Measurements from ENCODE around the gene SRA1.

The SRA1 gene

DNA sequence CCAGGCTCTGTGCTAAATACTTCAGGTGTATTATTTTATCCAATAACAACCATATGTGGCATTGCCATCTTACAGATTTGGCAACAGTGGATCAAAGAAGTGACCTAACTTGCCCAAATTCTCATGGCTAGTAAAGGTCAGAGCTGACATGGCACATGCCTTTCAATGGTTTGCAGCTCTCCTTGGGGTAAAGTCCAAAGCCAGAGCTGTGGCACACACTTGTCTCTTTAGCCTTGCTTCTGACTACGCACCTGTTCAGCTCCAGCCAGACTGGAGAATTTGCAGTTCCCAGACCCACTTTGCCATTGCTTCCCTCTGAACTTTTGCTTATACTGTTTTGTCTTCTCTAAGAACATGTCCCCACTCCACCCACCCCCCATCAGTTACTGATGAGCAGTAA lies 13.2 kb upstream of the SRA1 start:
- no peaks in the 10 kb centered on the region for H3K27me3 ChIP-seq (ENCODE audit: control insufficient read depth, insufficient read depth, low read length)
- no peak overlapping the region for H3K4me3 ChIP-seq (ENCODE audit: low read depth, low read length)
- peaks cover 1% of the 10 kb centered on the region; the same call in 1 of the 2 replicates for H3K4me1 ChIP-seq (ENCODE audit: control insufficient read depth, insufficient read depth, low read length)
- H3K9ac ChIP-seq (ENCODE audit: low read depth, low read length): no peak overlapping the region
- no peaks in the 10 kb centered on the region for H3K9me3 ChIP-seq (ENCODE audit: control insufficient read depth, insufficient read depth, low read length)
- peaks cover 26% of the 10 kb centered on the region for H3K36me3 ChIP-seq (ENCODE audit: control insufficient read depth, insufficient read depth, low read length)
- no peak overlapping the region for H3K27ac ChIP-seq (ENCODE audit: low read depth, low read length)

DNA sequence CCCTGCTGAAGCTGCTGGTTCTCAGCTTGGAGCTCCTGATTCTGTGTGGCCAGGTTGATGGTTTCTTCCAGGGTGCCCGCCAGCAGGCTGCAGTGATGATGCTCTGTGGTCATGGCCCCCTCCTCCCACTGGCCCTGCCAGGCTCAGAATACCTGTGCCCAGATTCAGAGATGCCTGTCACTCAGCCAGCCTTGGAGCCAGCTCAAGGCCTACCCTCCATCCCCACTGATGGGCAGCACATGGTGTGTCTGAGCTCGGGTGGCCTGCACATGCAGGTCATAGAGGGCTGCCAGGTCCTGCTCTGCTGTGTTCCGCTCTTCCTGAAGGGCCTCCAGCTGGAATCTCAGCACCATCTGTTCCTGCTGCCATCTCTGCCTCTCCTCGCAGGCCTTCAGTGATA lies 12.8 kb upstream of the SRA1 start:
- Histone ChIP-seq H3K9ac (ENCODE audit: low read depth, low read length) (no peak overlapping the region), H3K4me1 (ENCODE audit: control insufficient read depth, insufficient read depth, low read length) (peaks cover 4% of the 10 kb centered on the region; the same call in 1 of the 2 replicates), H3K27ac (ENCODE audit: low read depth, low read length) (no peak overlapping the region), H3K4me3 (ENCODE audit: low read depth, low read length) (no peak overlapping the region), H3K36me3 (ENCODE audit: control insufficient read depth, insufficient read depth, low read length) (peaks cover 26% of the 10 kb centered on the region), H3K9me3 (ENCODE audit: control insufficient read depth, insufficient read depth, low read length) (no peaks in the 10 kb centered on the region), H3K27me3 (ENCODE audit: control insufficient read depth, insufficient read depth, low read length) (no peaks in the 10 kb centered on the region)

DNA sequence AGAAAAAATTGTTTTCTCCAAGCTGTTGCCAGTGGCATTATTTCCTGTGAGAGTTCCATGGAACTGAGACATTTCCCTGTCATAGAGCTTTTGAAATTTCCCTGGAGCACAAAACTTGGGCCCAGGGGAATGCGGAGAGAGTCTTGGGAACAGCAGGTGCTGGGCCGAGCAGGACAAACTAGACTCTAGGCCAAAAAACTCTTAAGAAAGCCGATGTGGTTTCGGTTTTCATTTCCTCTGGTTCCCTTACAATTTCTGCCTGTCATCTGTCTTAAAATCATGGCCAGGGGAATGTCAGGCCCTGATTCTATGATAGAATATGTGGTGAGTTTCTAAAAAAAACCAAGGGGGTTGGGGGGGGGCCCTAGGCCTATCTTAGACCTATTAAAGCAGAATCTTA lies 11.9 kb upstream of the SRA1 start:
- no peak overlapping the region for H3K4me3 ChIP-seq (ENCODE audit: low read depth, low read length)
- no peak overlapping the region for H3K9ac ChIP-seq (ENCODE audit: low read depth, low read length)
- peaks cover 26% of the 10 kb centered on the region for H3K36me3 ChIP-seq (ENCODE audit: control insufficient read depth, insufficient read depth, low read length)

DNA sequence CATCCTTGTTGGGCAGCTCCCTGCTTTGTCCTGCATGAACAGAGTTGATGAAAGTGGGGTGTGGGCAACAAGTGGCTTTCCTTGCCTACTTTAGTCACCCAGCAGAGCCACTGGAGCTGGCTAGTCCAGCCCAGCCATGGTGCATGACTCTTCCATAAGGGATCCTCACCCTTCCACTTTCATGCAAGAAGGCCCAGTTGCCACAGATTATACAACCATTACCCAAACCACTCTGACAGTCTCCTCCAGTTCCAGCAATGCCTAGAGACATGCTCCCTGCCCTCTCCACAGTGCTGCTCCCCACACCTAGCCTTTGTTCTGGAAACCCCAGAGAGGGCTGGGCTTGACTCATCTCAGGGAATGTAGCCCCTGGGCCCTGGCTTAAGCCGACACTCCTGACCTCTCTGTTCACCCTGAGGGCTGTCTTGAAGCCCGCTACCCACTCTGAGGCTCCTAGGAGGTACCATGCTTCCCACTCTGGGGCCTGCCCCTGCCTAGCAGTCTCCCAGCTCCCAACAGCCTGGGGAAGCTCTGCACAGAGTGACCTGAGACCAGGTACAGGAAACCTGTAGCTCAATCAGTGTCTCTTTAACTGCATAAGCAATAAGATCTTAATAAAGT lies 11.3 kb upstream of the SRA1 start:
- no peaks in the 10 kb centered on the region for H3K9me3 ChIP-seq (ENCODE audit: control insufficient read depth, insufficient read depth, low read length)
- H3K27me3 ChIP-seq (ENCODE audit: control insufficient read depth, insufficient read depth, low read length): no peaks in the 10 kb centered on the region
- peaks cover 4% of the 10 kb centered on the region; the same call in 1 of the 2 replicates for H3K4me1 ChIP-seq (ENCODE audit: control insufficient read depth, insufficient read depth, low read length)
- peaks cover 26% of the 10 kb centered on the region for H3K36me3 ChIP-seq (ENCODE audit: control insufficient read depth, insufficient read depth, low read length)
- no peak overlapping the region for H3K9ac ChIP-seq (ENCODE audit: low read depth, low read length)
- H3K27ac ChIP-seq (ENCODE audit: low read depth, low read length): no peak overlapping the region
- no peak overlapping the region for H3K4me3 ChIP-seq (ENCODE audit: low read depth, low read length)

More for the DNA sequence above, 11.9 kb upstream of the SRA1 start:
- Histone ChIP-seq H3K27ac (ENCODE audit: low read depth, low read length) (no peak overlapping the region), H3K4me1 (ENCODE audit: control insufficient read depth, insufficient read depth, low read length) (peaks cover 4% of the 10 kb centered on the region; the same call in 1 of the 2 replicates), H3K27me3 (ENCODE audit: control insufficient read depth, insufficient read depth, low read length) (no peaks in the 10 kb centered on the region), H3K9me3 (ENCODE audit: control insufficient read depth, insufficient read depth, low read length) (no peaks in the 10 kb centered on the region)

DNA sequence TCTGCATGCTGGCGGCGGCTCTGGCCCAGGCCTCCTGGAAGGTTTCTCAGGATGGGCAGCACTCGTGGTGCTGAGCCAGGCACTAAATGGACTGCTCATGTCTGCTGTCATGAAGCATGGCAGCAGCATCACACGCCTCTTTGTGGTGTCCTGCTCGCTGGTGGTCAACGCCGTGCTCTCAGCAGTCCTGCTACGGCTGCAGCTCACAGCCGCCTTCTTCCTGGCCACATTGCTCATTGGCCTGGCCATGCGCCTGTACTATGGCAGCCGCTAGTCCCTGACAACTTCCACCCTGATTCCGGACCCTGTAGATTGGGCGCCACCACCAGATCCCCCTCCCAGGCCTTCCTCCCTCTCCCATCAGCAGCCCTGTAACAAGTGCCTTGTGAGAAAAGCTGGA lies 10.6 kb upstream of the SRA1 start:
- no peaks in the 10 kb centered on the region for H3K27me3 ChIP-seq (ENCODE audit: control insufficient read depth, insufficient read depth, low read length)
- no peak overlapping the region for H3K9ac ChIP-seq (ENCODE audit: low read depth, low read length)
- no peaks in the 10 kb centered on the region for H3K9me3 ChIP-seq (ENCODE audit: control insufficient read depth, insufficient read depth, low read length)
- no peak overlapping the region for H3K27ac ChIP-seq (ENCODE audit: low read depth, low read length)
- H3K4me1 ChIP-seq (ENCODE audit: control insufficient read depth, insufficient read depth, low read length): peaks cover 4% of the 10 kb centered on the region; the same call in 1 of the 2 replicates
- H3K36me3 ChIP-seq (ENCODE audit: control insufficient read depth, insufficient read depth, low read length): peaks cover 26% of the 10 kb centered on the region
- H3K4me3 ChIP-seq (ENCODE audit: low read depth, low read length): no peak overlapping the region

DNA sequence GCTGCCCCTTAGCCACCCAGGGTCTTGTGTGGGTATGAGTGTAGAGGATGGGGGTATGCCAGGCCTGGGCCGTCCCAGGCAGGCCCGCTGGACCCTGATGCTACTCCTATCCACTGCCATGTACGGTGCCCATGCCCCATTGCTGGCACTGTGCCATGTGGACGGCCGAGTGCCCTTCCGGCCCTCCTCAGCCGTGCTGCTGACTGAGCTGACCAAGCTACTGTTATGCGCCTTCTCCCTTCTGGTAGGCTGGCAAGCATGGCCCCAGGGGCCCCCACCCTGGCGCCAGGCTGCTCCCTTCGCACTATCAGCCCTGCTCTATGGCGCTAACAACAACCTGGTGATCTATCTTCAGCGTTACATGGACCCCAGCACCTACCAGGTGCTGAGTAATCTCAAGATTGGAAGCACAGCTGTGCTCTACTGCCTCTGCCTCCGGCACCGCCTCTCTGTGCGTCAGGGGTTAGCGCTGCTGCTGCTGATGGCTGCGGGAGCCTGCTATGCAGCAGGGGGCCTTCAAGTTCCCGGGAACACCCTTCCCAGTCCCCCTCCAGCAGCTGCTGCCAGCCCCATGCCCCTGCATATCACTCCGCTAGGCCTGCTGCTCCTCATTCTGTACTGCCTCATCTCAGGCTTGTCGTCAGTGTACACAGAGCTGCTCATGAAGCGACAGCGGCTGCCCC lies 10.0 kb upstream of the SRA1 start:
- peaks cover 26% of the 10 kb centered on the region for H3K36me3 ChIP-seq (ENCODE audit: control insufficient read depth, insufficient read depth, low read length)
- H3K27ac ChIP-seq (ENCODE audit: low read depth, low read length): no peak overlapping the region
- H3K9me3 ChIP-seq (ENCODE audit: control insufficient read depth, insufficient read depth, low read length): no peaks in the 10 kb centered on the region
- H3K27me3 ChIP-seq (ENCODE audit: control insufficient read depth, insufficient read depth, low read length): no peaks in the 10 kb centered on the region
- H3K9ac ChIP-seq (ENCODE audit: low read depth, low read length): no peak overlapping the region
- no peak overlapping the region for H3K4me3 ChIP-seq (ENCODE audit: low read depth, low read length)
- peaks cover 4% of the 10 kb centered on the region; the same call in 1 of the 2 replicates for H3K4me1 ChIP-seq (ENCODE audit: control insufficient read depth, insufficient read depth, low read length)

DNA sequence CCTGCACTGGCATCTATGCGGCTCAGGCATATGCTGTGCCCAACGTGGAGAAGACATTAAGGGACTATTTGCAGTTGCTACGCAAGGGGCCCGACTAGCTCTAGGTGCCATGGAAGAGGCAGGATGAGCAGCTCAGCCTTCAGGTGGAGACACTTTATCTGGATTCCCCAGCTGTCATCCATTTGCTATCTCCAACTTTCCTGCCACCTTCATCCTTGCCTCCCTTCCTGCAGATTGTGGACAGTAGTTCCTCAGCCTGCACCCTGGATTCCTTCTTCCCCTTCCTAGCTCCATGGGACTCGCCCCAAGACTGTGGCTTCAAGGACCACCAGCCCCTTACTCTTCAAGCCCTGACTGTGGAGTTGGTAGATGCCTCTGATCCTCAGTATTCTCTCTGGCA lies 9.4 kb upstream of the SRA1 start:
- Histone ChIP-seq H3K36me3 (ENCODE audit: control insufficient read depth, insufficient read depth, low read length) (peaks cover 30% of the 10 kb centered on the region), H3K4me1 (ENCODE audit: control insufficient read depth, insufficient read depth, low read length) (peaks cover 4% of the 10 kb centered on the region; the same call in 1 of the 2 replicates), H3K27me3 (ENCODE audit: control insufficient read depth, insufficient read depth, low read length) (no peaks in the 10 kb centered on the region), H3K4me3 (ENCODE audit: low read depth, low read length) (no peak overlapping the region), H3K9ac (ENCODE audit: low read depth, low read length) (no peak overlapping the region; the same call in 1 of the 2 replicates), H3K27ac (ENCODE audit: low read depth, low read length) (no peak overlapping the region), H3K9me3 (ENCODE audit: control insufficient read depth, insufficient read depth, low read length) (no peaks in the 10 kb centered on the region)

DNA sequence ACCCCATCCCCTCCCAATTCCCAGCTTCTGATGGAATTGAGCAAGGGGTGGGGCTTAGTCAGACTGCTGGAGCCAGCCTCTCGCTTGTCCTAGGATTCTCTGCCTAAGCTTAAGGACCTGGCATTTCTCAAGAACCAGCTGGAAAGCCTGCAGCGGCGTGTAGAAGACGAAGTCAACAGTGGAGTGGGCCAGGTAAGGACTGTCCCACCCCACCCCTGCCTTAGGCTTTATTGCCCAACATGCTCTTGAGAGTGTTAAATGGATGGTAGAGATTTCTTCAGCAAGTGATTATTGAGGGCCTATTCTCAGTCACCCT lies 8.5 kb upstream of the SRA1 start:
- Histone ChIP-seq H3K27ac (ENCODE audit: low read depth, low read length) (no peak overlapping the region), H3K4me1 (ENCODE audit: control insufficient read depth, insufficient read depth, low read length) (peaks cover 4% of the 10 kb centered on the region; the same call in 1 of the 2 replicates), H3K4me3 (ENCODE audit: low read depth, low read length) (peak overlapping the region; percentile 88), H3K9me3 (ENCODE audit: control insufficient read depth, insufficient read depth, low read length) (no peaks in the 10 kb centered on the region), H3K27me3 (ENCODE audit: control insufficient read depth, insufficient read depth, low read length) (no peaks in the 10 kb centered on the region), H3K9ac (ENCODE audit: low read depth, low read length) (no peak overlapping the region), H3K36me3 (ENCODE audit: control insufficient read depth, insufficient read depth, low read length) (peaks cover 32% of the 10 kb centered on the region)

DNA sequence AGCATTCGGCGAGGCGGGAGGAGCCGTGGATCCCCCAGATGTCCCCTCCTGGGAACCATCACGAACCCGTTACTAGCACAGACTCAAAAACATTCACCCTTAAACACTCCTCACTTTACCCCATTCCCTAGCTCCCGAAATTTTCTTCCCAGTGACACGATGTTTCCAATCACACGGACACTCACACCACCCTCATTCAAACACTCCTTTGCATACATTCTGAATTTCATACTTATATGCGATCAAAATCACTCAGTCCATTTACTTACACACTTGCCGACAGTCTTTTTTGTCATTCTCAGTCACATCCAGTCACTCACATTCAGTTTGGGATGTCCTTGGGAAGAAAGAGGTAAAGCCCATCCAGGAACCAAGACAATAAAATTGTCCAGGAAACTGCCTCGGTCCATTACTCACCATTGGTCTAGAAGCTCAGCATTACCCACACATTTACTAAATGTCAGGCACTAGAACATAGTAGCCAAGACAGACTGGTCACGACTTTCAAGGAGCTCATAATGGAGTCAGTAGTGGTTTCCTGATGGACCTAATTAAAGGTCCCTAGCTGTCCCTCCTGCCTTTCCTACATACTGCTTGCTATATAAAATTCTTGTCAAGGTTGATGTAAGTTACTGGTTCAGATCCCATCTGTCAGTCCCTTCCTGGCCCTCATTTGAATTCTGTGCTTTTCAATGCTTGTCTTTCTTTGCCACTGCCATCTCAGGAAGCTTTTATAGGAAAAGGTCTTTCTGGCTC lies 7.9 kb upstream of the SRA1 start:
- peak overlapping the region; percentile 88 for H3K4me3 ChIP-seq (ENCODE audit: low read depth, low read length)
- no peaks in the 10 kb centered on the region for H3K9me3 ChIP-seq (ENCODE audit: control insufficient read depth, insufficient read depth, low read length)
- no peaks in the 10 kb centered on the region for H3K27me3 ChIP-seq (ENCODE audit: control insufficient read depth, insufficient read depth, low read length)
- H3K9ac ChIP-seq (ENCODE audit: low read depth, low read length): peak overlapping the region; percentile 76
- peaks cover 36% of the 10 kb centered on the region for H3K36me3 ChIP-seq (ENCODE audit: control insufficient read depth, insufficient read depth, low read length)
- H3K27ac ChIP-seq (ENCODE audit: low read depth, low read length): no peak overlapping the region
- peaks cover 4% of the 10 kb centered on the region; the same call in 1 of the 2 replicates for H3K4me1 ChIP-seq (ENCODE audit: control insufficient read depth, insufficient read depth, low read length)

DNA sequence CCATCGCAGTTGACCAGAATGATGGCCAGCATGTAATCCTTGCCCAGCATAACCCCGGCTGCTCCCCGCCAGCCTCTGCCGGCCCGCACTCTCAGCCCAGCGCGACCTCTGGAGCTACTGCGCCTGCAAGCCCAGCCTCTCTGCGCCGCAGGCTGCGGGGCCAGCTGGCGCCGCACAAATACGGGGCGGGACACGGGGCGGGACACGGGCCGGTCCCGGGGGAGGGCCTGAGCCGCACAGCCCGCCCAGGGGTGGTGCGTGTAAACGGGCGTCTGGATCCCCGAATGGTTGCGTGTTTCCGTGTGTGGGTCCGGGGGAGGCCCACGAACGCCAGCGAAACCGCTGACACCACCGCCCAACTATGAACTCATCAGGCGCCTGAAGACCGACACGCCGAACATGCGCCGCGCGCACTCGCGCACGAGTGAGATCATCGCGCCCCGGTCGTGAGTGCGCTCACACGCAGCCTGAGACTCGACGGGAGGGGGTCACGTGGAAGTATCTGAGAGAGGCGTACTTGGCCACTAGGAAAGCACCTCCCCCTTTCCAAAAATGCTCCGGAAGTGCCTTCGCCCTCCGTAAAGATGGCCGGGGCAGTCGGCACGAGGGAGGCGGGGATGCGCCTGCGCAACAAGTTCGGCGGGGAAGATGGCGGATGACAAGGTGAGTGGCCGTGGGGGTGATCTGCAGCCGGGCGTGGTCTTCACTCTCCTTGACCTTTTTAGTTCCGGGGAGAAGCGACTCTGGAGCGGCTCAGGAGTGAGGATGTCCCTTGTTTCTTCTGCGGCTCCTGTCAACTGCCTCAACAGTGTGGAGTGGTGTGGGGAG lies 7.1 kb upstream of the SRA1 start, which contains the start of the genes APBB3 and SLC35A4:
Gene APBB3, minus strand, starts transcription at position 403 of the 828 bp plus-strand sequence. Its CDS starts 353 bp downstream, at position 50.
Gene SLC35A4, plus strand, starts transcription at position 633 of the 828 bp plus-strand sequence. CDS start 2,342 bp downstream, outside the sequence.
- Histone ChIP-seq H3K27ac (ENCODE audit: low read depth, low read length) (peak within 1 kb of the TSS; percentile 82), H3K27me3 (ENCODE audit: control insufficient read depth, insufficient read depth, low read length) (no peaks in the 10 kb centered on the region), H3K4me3 (ENCODE audit: low read depth, low read length) (peak within 1 kb of the TSS; percentile 88), H3K36me3 (ENCODE audit: control insufficient read depth, insufficient read depth, low read length) (peaks cover 36% of the 10 kb centered on the region), H3K9me3 (ENCODE audit: control insufficient read depth, insufficient read depth, low read length) (no peaks in the 10 kb centered on the region), H3K4me1 (ENCODE audit: control insufficient read depth, insufficient read depth, low read length) (peaks cover 4% of the 10 kb centered on the region; the same call in 1 of the 2 replicates), H3K9ac (ENCODE audit: low read depth, low read length) (peak within 1 kb of the TSS; percentile 76)
